Lower lobe of right lung (tissue), 2 donors: ENCODE results near the gene CACNA1C. TPM values are rescaled to one million over a fixed set of nuclear protein-coding genes. Genes with fewer than 3 reads are reported as not detected.

Experiments
- ATAC-seq, 2 donors: fragments of 200-7000 bp; cut with Tn5 transposase; one replicate each; pipeline ENCODE4 v1.9.1; 2020 to 2022; ENCODE audit warnings: mild to moderate bottlenecking in 2 of 2, moderate library complexity in 2 of 2
- DNase-seq: peaks from one replicate; pipeline ENCODE4 v3.0.0-alpha.2; 2020
- H3K27ac ChIP-seq: fragments of 200-600 bp; one replicate; pipeline ENCODE4 v1.8.0; 2022
- H3K27me3 ChIP-seq: fragments of 200-600 bp; one replicate; pipeline ENCODE4 v1.8.0; 2022; ENCODE audit warnings: low read depth
- H3K36me3 ChIP-seq: fragments of 200-600 bp; one replicate; pipeline ENCODE4 v1.8.0; 2022; ENCODE audit warnings: mild to moderate bottlenecking
- H3K4me1 ChIP-seq: fragments of 200-600 bp; one replicate; pipeline ENCODE4 v1.8.0; 2022
- H3K4me3 ChIP-seq: fragments of 200-600 bp; one replicate; pipeline ENCODE4 v1.8.0; 2022; ENCODE audit warnings: mild to moderate bottlenecking
- H3K9me3 ChIP-seq: fragments of 200-600 bp; one replicate; pipeline ENCODE4 v1.8.0; 2022
- intact Hi-C: fragments of 100-400 bp; cut with DNase I; formaldehyde crosslinking; loops from one replicate; pipeline ENCODE4 v1.11.0; 2022
- total RNA-seq: library from RNA; stranded (reverse); fragmentation: NEBNext Ultra II Directional; extraction: Animal tissue kit (Norgen Biotek cat#: 25700); gene quantifications from one replicate; pipeline ENCODE4 v1.2.1, GENCODE V29; 2021
- TF ChIP-seq, protein P1 (sequence below): fragments of 200-600 bp; IDR thresholded peaks from one replicate; pipeline ENCODE4 v1.8.0; 2022; ENCODE audit warnings: antibody characterized with exemption, mild to moderate bottlenecking
- donor health status: DM: no; HTN: yes; CAD: no; lungs with severe emphysema.

CACNA1C gene
- total RNA-seq, 1 donor from 2014 or later = 8.4 TPM

DNA sequence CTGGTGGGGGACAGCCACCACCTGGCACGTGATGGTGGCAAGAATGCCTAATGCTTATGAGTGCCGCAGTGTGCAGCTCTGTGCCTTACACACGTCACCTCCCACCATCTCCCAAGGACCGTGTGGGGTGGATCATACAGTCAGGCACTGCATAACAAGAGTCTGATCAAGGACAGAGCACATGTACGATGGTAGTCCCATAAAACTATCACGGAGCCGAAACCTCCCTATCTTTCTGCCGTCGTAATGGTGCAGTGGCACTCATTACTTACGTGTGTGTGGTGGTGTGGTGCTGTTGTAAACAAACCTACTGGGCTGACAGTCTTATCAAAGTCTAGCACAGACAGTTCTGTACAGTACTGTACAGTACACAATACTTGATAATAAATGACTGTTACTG lies 89.3 kb downstream of the CACNA1C start:
- Histone ChIP-seq H3K27me3 (no peaks in the 10 kb centered on the region), H3K27ac (no peak overlapping the region), H3K36me3 (no peaks in the 10 kb centered on the region), H3K4me3 (no peak overlapping the region), H3K4me1 (no peaks in the 10 kb centered on the region), H3K9me3 (no peaks in the 10 kb centered on the region)
- ATAC-seq (peak in 1 of 2 donors; percentile 22), DNase-seq (no peak)
- intact Hi-C loops = no loop called here
- TF ChIP-seq, protein P1, sequence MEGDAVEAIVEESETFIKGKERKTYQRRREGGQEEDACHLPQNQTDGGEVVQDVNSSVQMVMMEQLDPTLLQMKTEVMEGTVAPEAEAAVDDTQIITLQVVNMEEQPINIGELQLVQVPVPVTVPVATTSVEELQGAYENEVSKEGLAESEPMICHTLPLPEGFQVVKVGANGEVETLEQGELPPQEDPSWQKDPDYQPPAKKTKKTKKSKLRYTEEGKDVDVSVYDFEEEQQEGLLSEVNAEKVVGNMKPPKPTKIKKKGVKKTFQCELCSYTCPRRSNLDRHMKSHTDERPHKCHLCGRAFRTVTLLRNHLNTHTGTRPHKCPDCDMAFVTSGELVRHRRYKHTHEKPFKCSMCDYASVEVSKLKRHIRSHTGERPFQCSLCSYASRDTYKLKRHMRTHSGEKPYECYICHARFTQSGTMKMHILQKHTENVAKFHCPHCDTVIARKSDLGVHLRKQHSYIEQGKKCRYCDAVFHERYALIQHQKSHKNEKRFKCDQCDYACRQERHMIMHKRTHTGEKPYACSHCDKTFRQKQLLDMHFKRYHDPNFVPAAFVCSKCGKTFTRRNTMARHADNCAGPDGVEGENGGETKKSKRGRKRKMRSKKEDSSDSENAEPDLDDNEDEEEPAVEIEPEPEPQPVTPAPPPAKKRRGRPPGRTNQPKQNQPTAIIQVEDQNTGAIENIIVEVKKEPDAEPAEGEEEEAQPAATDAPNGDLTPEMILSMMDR = no peak

DNA sequence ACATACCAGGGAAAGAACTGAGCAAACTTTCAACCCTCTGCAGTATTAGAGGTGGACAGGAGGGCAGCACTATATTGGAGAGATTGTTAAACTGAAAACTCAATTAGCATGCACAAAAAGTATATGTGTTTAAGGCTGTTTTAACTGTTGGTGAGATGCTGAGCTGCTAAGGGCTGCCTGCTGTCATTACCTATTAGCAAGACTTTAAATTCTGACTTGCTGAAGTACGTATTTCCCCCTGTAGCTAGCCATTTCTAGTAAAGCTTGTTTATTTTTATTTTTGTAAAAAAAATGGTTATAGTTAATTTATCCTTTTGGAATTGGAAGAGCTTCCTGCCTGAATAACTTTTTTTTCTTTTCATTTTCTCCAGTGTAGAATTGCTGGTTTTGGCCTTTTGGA lies 92.2 kb downstream of the CACNA1C start:
- DNase-seq (no peak), ATAC-seq (no peak)
- TF ChIP-seq, protein P1 = no peak
- Histone ChIP-seq H3K27me3 (no peaks in the 10 kb centered on the region), H3K9me3 (no peaks in the 10 kb centered on the region), H3K36me3 (no peaks in the 10 kb centered on the region), H3K27ac (no peak overlapping the region), H3K4me3 (no peak overlapping the region), H3K4me1 (no peaks in the 10 kb centered on the region)
- intact Hi-C loops = no loop called here

DNA sequence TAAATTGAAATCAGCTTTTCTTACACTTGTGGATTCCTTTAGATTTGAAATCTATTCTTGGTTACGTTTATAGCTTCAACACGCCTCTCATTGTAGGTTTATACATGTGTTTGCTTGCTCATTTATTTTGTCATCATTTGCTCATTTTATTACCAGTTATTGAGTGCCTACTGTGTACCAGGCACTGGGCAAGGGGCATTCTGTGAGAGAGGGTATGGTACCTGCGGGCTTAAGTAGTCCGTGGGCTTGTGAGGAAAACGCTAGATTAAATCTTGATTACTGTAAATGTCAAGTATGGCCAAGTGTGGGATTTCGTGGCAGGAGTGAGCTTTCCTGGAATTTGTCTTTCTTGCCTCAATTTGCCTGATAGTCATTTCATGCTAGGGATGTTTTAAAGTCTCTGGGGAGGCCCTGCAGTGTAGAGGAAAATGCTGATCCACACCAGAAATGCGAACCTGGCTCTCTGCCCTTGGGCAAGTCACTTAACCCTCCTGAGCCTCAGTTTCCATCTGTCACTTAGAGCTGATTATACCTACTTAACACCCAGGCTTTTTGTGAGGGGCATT lies 92.7 kb downstream of the CACNA1C start:
- ATAC-seq (no peak), DNase-seq (no peak)
- H3K27me3 ChIP-seq = no peaks in the 10 kb centered on the region
- H3K4me1 ChIP-seq = no peaks in the 10 kb centered on the region
- no peak overlapping the region for H3K27ac ChIP-seq
- TF ChIP-seq, protein P1 = no peak
- no peaks in the 10 kb centered on the region for H3K36me3 ChIP-seq
- no peak overlapping the region for H3K4me3 ChIP-seq
- H3K9me3 ChIP-seq = no peaks in the 10 kb centered on the region
- intact Hi-C loops = no loop called here

DNA sequence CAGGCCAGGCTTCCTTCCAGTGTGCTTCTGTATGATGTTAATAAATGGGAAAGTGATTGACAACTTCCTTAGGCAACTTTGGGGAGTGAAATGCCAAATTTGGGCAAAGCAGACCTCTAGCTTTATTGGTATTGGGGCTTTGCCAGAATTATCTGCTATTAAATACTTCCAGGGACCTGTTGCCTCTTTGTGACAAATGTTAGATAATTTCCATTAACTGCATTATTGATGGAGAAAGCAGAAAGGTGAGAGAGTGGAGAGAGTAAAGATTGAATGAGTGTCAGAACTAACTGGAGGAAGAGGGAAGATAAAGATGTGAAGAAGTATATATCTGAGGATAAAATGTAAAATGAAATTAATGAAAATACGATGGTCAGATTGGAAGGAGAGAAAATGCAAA lies 94.5 kb downstream of the CACNA1C start:
- H3K9me3 ChIP-seq = no peaks in the 10 kb centered on the region
- no peaks in the 10 kb centered on the region for H3K36me3 ChIP-seq
- TF ChIP-seq, protein P1 = no peak
- ATAC-seq (no peak), DNase-seq (no peak)
- H3K27me3 ChIP-seq = no peaks in the 10 kb centered on the region
- intact Hi-C loops = no loop called here
- no peaks in the 10 kb centered on the region for H3K4me1 ChIP-seq
- no peak overlapping the region for H3K4me3 ChIP-seq
- no peak overlapping the region for H3K27ac ChIP-seq

DNA sequence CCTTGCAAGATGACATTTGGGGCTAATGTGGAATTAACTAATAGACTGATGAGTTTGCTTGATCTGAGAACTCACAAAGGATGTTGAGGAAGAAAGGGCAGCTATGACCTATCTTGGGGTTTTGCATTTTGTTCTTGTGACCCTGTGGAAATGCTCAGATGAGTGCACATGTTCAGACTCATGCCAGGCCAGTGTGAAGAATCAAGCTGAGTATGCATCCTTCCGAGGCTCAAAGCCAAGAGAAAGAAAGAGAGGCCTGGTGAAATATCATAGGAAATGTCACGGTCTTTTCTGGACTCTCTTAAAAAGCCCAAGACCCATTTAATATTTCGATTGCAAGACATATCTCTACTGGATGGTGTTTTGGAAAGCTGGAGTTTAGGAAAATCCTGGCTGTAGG lies 96.3 kb downstream of the CACNA1C start:
- TF ChIP-seq, protein P1 = no peak
- DNase-seq = no peak
- no peak overlapping the region for H3K27ac ChIP-seq
- no peaks in the 10 kb centered on the region for H3K36me3 ChIP-seq
- H3K4me3 ChIP-seq = no peak overlapping the region
- intact Hi-C loops = no loop called here
- no peak for ATAC-seq
- H3K27me3 ChIP-seq = no peaks in the 10 kb centered on the region
- peaks cover 10% of the 10 kb centered on the region for H3K4me1 ChIP-seq
- H3K9me3 ChIP-seq = no peaks in the 10 kb centered on the region

DNA sequence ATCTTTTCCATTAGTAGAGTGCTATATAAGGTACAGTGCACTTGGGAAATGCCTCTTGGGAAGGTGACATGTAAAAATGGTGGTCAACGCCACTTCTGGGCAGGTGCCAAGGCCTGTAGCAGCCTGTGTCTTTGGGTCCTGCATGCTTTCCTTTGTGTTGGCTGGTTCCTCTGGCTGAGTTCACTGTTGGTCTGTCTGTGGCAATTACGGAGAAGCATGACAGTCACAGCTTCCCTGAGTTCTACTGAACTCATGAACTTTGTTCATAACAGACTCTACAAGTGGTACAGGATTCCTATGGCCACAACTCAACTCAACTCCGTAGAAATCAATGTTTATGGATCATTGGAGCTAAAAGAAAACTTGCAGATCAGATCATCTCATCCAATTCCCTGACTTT lies 98.0 kb downstream of the CACNA1C start:
- no peaks in the 10 kb centered on the region for H3K9me3 ChIP-seq
- H3K4me1 ChIP-seq = peaks cover 10% of the 10 kb centered on the region
- H3K4me3 ChIP-seq = no peak overlapping the region
- H3K27me3 ChIP-seq = no peaks in the 10 kb centered on the region
- TF ChIP-seq, protein P1 = no peak
- intact Hi-C loops = no loop called here
- no peak for ATAC-seq
- H3K27ac ChIP-seq = no peak overlapping the region
- DNase-seq = no peak
- H3K36me3 ChIP-seq = no peaks in the 10 kb centered on the region
